ENCODE results near the gene SLF2.

Gene SLF2

DNA sequence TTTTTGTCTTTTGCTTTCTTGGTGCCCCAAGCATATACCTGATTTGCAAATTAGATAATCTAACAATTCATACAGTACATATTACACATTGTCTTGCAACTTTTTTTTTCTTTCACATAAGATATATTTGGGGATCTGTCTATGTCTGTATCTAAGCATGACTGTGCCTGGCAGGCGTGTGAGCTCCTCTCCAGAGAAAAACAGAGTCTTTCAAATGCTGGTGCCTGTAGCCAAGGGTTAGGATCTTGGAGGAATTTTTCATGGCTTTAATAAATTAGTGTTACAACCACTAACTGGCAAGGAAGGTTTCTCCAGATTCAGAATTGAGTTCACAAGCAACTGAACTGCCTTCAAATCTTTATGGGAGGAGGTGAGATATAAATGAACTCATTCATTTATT lies 14.8 kb upstream of the SLF2 start:
- DNase-seq (ENCODE audit: low read depth in 2 of 2): no peak

- DNase-seq (ENCODE audit: low read depth in 2 of 2): no peak
Measured at GRCh38 chr10:100899171-100899570, 13.6 kb upstream of the SLF2 start.

- DNase-seq (ENCODE audit: low read depth in 2 of 2): no peak
Measured at GRCh38 chr10:100901051-100901450, 11.7 kb upstream of the SLF2 start.

- DNase-seq (ENCODE audit: low read depth in 2 of 2): no peak
Measured at GRCh38 chr10:100902622-100903021, 10.1 kb upstream of the SLF2 start.

- DNase-seq (ENCODE audit: low read depth in 2 of 2): no peak
Measured at GRCh38 chr10:100904917-100905316, 7.8 kb upstream of the SLF2 start.

DNA sequence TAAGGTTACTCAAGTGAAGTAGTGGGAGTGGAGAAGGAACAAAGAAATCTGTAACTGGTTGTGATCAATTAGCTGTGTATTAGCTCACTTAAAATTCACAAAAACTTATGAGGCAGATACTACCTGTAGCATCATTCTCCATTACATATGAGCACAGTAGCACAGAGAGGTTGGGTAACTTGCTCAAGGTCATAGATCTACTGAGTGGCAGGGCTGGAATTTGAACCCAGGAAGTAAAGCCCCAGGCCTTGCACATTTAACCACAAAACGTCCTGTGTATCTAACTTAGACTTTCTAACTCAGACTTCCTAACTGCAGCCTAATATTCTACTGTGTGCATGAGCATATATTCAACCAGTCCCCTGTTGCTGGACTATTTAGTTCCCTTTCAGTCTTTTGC lies 5.6 kb upstream of the SLF2 start:
- DNase-seq (ENCODE audit: low read depth in 2 of 2): no peak

DNA sequence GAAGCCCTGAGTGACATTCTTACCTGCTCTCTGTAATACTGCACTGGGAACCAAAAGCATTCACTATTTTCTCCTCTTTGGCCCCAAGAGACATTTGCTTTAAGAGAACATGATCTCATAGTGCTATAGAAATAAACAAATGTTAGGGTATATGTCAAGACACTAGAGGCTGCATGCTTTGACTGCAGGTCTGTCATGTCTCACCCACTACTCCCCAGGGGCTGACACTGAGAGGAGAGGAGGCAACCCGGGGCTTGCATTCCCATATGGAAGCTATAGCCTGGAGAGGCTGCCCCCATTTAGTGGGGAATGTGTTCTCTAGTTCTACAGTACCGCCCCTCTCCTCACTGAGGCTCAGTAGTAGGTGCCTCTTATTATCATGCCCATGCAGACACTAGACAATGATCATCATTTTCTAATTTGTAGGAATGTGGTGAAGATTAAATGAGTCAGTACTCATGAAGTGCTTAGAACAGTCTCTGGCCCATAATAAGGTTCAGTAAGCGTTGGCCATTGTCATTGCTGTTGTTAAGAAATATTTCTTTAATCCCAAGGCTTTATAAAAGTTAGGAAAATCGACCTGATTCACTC lies 4.9 kb upstream of the SLF2 start:
- no peak for DNase-seq (ENCODE audit: low read depth in 2 of 2)

DNA sequence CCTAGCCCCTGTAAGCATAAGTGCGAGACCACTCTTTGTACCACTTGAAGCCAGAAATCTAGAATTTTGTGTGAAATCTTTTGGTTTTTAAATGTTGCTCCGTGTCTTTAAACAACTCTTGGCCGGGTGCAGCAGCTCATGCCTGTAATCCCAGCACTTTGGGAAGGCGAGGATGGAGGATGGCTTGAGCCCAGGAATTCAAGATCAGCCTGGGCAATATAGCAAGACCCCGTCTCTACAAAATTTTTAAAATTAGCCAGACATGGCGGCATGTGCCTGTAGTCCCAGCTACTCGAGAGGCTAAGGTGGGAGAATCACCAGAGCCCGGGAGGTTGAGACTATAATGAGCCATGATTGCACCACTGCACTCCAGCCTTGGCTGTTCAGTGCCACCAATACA lies 4.4 kb upstream of the SLF2 start:
- DNase-seq (ENCODE audit: low read depth in 2 of 2): no peak

DNA sequence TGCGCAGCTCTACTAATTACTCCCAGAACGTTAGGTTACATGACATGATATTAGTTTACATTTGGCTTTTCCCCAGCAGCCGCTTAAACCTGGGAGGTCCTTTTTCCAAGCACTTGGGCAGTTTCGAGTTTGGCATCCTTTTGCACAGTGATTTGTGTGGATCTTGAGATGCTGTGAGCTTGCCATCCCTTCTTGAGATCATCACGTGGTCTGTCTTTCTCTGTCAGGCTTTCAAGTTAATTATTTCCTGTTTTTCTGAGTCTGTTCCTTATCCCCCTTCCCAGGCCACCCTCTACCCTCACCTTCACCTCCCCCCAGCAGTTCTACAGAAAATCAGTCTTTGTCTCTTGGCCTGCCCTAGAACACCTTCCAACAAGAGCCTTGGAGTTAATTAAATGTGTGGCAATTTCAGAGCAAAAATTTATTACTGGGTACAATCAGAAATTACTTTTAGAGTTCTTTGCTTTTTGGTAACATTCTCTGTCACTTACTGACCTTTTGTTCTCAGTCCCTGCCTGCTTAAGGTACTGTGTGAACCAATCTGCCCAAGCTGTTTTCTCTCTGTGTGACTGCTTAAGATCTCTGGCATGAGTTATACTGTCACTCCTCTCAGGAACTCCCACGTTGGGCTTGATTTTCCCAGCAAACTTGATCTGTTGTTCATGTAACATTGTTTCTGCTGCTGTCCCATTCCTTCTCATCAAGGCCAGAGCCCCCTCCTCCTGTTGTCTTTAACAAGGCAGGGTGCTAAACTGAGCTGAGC lies 3.1 kb upstream of the SLF2 start:
- DNase-seq (ENCODE audit: low read depth in 2 of 2): no peak

DNA sequence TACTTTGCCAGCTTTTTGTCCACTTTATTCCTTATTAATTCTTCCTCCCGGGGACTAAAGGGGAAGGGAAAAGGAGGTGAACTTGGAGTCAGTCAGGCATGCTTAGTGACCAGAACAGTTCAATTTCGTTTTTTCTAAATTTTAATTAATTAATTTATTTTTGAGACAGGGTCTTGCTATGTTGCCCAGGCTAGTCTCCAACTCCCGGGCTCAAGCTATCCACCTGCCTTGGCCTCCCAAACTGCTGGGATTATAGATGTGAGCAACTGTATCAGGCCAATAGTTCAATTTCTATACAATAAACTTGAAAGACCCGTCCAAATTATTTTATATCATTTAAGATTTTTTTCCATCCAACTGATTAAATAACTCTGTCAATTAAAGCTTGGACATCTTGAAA lies 1.3 kb upstream of the SLF2 start:
- no peak for DNase-seq (ENCODE audit: low read depth in 2 of 2)

- no peak for DNase-seq (ENCODE audit: low read depth in 2 of 2)
Measured at GRCh38 chr10:100912013-100912604, 654 bp upstream of the SLF2 start.

- DNase-seq (ENCODE audit: low read depth in 2 of 2): no peak
Measured at GRCh38 chr10:100913470-100913865, 705 bp downstream of the SLF2 start.

DNA sequence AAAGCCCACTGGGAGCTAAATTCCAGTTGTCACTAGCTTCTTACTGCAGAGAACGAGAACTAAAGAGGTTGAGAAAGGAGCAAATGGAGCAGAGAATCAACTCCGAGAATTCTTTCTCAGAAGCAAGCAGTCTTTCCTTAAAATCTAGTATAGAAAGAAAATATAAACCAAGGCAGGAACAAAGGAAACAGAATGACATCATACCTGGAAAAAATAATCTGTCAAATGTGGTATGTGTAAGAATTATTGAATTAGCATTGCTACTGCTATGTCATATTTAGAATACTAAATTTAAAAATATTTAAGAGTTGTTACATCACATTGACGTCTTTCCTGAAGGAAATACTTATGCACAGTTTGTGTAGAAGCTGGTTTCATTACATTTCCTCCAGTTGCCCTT lies 4.3 kb downstream of the SLF2 start:
- no peak for DNase-seq (ENCODE audit: low read depth in 2 of 2)

DNA sequence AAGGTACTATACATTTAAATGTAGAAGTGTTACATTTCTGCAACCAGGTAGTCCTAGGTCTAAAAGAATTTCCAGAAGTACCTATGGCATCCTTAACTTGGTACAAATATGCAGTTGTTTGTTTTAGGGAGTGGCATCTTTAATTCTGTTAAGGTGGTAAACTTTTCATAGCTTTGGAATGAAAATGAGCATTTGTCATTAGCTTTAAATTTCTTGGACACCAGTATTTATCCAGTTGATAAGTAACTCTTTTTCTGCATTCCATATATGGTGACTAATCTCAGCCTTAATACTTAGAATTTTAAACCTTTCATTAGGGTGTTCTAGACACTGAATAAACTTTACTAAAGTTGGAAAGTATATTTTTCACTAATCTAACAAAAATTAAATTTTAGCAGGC lies 10.8 kb downstream of the SLF2 start:
- DNase-seq (ENCODE audit: low read depth in 2 of 2): no peak

DNA sequence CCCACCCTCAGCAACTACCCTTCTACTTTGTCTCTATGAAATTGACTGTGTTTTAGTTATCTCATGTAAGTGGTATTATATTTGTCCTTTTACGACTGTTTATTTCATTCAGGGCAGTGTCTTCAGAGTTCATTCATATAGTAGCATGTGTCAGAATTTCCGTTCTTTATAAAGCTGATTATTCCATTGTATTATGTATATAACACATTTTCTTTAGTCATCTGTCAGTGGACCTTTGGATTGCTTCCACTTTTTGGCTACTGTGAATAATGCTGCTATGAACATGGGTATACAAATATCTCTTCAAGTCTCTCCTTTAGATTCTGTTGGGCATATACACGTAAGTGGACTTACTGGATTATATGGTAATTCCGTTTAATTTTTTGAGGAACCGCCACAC lies 14.5 kb downstream of the SLF2 start:
- no peak for DNase-seq (ENCODE audit: low read depth in 2 of 2)

- DNase-seq (ENCODE audit: low read depth in 2 of 2): no peak
Measured at GRCh38 chr10:100928039-100928438, 15.3 kb downstream of the SLF2 start.

- no peak for DNase-seq (ENCODE audit: low read depth in 2 of 2)
Measured at GRCh38 chr10:100930368-100930767, 17.6 kb downstream of the SLF2 start.

DNA sequence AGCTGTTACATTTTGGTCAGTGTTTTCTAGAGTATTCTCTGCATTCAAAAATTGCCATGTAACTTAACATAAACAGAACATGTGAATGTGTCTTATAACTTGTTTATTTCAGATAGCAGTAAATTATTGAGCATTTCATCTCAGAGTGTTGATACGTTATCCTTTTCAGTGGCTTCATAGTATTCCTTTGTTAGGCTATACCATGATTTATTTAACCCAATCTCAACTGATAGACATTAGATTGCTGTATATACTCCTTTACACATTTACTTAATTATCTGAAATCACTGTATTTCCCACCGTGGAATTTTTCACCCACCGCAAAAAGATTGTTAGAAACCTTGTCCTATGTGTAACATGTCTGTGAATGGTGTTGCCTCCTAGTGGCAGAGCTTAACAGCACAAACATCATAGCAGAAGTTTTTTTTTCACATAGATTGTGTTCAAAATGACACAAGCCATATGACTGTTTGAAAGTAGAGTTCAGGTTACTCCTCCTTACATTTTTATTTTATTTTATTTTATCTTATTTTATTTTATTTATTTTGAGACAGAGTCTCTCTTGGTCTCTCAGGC lies 21.4 kb downstream of the SLF2 start:
- no peak for DNase-seq (ENCODE audit: low read depth in 2 of 2)

DNA sequence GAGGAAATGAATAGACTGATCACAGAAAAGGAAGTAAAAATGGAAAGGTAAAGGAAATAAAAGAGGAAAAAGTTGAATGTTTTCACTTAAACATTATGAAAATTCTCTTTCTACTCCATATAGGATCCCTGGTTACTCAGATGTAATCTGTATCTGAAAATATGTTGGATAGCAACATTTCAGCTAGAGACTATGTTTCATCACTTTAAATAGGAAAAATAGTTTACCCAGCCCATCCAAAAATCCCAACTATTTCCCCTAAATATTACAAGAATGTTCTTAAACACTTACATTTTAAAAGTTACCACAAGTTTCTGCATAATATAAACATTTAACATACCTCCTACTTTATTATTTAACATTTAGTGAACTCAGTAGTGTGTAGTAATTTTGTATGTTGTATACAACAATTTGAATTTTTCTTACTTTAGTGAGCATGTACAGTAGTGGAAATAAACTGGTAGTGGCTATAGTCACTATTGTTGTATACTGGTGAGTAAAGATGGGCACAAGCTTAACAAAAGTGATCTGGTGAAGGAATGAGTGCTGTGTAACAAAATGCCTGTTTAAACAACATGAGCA lies 27.1 kb downstream of the SLF2 start:
- DNase-seq (ENCODE audit: low read depth in 2 of 2): peak; percentile 27 to 44

DNA sequence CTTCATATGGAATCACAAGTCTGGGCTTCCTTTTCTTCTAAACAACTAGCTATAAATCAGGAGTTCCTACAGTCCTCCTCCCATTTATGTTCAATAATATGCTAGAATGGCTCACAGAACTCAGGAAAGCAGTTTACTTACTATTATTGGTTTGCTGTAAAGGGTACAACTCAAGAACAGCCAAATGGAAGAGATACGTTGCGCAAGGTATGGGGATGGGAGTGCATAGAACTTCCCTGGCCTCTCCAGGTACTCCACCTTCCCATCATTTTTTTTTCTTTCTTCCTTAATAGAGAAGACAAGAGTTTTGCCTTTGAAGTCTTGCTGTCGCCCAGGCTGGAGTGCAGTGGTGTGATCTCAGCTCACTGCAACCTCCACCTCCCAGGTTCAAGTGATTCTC lies 29.5 kb downstream of the SLF2 start:
- no peak for DNase-seq (ENCODE audit: low read depth in 2 of 2)

GRCh38 chr10:100943508-100943907 lies 30.7 kb downstream of the SLF2 start:
- no peak for DNase-seq (ENCODE audit: low read depth in 2 of 2)

DNA sequence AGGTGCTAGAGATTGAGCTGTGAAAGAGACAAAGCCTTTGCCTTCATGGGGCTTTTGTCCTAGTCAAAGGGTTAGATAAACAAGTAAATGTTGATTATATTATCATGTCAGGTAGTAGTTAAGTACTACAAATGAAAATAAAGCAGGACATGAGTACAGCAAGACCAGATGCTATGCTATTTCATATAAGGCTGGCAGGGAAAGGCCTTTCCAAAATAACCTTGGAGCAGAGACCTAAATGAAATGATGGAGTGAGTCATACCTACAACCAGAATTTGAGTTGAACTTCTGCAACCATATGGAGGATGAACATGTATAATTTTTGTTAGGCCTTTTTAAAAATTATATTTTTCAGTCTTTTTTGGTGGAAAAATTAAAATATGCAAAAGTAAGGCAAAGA lies 33.0 kb downstream of the SLF2 start:
- no peak for DNase-seq (ENCODE audit: low read depth in 2 of 2)

DNA sequence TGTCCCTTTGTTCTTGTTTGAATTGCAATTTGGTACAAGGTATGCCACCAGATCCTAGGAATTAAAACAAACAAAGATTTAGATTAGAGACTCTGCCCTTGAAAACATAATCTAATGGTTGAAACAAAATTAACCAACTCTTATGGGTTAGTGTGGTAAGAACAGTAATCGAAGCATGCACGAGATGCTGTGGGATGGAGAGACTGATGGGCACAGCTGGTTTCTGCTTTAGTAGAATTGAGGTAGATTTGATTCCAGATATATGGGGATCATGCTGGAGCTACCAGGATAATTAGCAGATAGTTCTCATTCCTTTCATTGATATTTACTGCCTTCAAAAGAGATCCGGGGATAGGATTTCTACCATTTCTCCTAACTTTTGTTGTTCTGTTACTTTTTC lies 36.2 kb downstream of the SLF2 start:
- no peak for DNase-seq (ENCODE audit: low read depth in 2 of 2)
